ELF-1 (cell line): ENCODE results near the gene ANKRD39.
A peak's percentile ranks its signal among the peaks of the same experiment; 100 is the strongest.

ENCODE experiments used
- DNase-seq: peaks from one replicate; pipeline ENCODE4 v3.0.0-alpha.2; 2016; ENCODE audit warnings: low read depth, low spot score

The ANKRD39 gene

GRCh38 chr2:96831679-96832078 is 26.1 kb downstream of the ANKRD39 start:
- peak; percentile 61 for DNase-seq

DNA sequence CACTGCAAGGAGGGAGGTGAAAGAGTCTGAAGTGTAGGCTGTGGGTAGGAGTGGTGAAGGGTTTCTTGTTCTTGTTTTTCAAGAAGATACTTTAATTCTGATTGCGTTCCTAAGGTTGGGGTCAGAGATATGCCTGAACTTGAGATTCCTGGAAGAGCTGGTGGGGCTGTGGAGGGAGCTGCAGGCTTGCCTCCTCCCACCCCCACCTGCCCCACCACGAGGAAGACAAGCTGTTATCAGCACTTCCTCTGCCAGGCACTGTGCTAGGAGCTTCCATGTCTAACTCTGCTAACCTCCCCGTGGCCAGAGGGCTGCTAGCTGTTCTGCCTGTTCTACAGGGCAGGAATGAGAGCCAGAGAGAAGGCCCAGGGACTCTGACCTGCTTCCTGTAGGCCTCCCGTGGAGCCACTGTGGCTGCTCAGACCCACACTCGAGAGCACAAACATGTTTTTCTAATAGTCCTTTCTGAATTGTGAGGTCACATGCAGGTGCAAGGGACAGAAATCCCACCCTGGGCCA is 27.7 kb downstream of the ANKRD39 start:
- DNase-seq = no peak

DNA sequence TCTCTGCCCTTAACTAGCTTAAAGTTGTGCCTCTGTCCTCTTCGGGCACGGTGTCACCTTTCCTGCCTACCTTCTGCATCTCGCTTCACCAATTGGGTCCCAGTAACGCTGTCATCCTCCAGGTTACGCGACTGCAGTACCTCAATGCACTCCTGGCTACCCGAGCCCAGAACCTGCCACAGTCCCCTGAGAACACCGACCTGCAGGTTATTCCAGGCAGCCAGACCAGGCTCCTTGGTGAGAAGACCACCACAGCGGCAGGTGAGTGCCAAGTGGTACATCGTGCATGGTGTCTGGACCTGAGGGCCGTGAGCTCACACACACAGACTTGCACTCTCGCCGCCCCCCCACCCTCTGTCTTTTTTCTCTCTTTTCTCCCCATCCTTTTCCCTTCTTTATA is 28.9 kb downstream of the ANKRD39 start:
- DNase-seq = no peak

DNA sequence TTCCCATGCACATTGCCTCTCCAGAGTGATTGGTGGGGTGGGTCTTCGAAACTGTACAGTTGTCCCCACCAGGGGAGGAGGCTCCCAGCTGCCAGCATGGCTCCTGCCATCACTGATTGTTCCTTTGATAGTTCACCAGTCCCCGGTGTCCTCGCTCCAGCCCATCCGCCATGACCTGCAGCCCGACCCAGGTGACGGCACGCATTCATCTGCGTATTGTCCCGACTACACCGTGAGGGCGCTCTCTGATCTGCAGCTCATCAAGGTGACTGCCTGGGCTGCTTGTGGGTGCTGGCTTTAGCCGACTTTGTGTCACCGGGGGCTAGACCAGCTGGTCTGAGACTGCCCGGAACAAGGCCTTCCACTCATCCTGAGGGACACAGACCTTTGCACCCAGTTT is 29.4 kb downstream of the ANKRD39 start:
- DNase-seq = no peak

DNA sequence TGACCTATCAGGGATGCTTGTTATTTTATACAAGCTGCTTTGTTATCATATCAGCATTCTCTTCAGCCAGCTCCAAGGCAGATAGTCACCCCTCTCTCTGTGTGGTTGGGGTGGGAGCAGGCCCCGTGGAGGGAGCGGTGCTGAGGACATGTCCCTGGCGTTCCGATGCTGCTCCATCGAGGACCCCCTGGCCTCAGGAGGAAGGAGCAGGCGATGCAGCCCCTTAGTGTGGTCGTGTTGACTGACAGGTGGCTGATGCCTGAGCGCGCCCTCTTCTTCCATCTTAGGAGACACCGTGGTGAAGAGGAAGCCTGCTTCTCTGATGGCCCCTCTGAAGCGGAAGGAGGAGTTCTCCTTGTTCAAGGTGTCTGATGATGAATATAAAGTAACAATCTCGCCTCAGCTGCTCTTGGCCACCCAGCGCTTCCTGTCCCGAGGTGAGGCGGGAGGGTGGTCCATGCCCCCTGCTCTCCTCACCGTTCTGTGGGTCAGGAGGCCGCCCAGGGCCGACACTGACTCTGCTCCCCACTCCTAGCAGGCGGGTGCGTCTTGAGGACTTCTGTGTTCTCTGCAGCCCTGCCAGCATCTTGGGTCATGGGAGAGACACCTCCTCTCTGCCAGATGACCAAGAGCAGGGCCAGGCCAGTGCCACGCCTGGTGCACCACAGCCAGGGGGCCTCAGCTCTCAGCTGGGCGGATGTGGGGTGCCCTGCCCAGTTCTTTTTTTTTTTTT is 31.1 kb downstream of the ANKRD39 start:
- no peak for DNase-seq

- DNase-seq = no peak
Measured at GRCh38 chr2:96825057-96825456, 32.8 kb downstream of the ANKRD39 start.

DNA sequence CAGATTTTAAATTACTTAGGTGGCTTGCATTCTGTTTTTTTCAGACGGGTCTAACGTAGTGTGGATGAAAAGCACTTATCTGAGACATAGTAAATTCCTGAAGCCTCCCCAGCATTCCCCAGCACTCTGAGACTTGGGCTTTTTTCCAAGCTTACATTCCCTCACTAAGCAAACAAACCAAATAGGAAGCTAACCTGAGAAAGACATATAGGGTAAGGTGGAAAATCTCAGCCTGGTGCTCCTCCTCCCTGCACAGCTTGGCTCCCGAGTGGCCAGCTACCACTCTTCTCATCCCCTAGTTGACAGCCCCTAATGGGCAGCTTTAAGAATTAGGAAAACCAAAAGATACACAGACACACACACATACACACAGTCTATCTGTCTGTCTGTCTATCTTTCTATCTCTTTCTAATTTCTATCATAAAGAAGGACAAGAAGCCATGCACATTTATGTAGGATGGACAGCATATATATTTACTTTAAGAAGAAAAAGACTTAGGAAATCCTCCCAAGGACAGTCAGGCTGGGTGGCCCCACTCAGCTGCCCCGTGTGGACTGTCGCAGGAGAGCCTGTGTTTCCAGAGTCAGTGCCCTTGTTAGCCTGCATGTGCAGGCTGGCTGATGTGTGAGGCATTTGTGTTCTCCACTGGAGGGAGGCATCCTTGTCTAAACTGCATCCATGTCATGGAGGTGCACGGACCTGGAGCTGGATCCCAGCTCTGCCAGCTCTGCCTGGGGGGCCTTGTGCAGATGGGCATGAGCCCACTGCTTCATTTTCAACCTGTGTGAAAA is 33.5 kb downstream of the ANKRD39 start:
- no peak for DNase-seq

GRCh38 chr2:96823198-96823597 is 34.6 kb downstream of the ANKRD39 start:
- no peak for DNase-seq

DNA sequence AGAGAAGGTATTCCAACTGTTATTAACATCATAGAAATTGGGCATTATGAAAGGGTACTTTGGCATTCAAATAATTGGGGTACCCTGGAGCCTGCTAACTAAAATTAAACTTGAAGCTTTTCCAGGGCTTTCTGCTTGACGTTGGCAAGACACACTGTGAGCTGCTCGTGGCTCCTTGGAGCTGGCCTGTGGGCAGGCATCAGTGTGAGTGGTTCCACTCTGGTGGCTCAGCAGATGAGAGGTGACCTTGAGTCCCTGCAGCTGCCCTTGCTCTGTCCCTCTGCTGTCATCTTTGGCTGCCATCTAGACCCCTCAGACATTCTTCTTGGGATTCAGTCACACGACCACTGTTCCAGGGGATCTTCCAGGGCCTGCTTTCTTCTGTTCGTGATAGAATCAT is 35.0 kb downstream of the ANKRD39 start:
- DNase-seq = no peak

DNA sequence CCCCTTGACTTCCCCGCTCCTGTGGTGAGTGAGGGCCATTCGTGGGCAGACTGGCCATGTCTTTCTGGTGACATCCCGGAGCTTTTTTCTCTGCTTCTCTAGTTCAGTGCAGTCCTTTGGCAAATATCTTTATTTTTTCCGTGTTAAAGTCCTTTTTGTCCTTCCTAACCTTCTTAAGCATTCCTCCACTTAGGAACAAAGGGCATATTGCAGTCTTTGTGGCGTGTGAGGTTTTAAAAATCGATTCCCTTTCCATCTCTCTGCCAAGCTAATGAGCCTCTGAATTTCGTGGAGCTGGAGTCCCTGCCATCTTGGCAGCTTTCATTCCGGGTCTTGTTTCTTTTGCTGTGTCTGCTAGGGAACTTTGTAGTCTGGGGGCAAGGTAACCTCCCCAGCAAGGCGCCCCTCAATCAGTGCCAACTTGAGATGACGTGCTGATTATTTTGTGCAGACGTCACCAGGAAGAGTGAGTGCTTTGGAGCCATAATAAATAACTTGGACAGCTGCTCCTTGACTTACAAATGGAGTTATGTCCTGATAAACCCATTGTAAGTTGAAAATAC is 36.6 kb downstream of the ANKRD39 start:
- no peak for DNase-seq

- DNase-seq = no peak
Measured at GRCh38 chr2:96819876-96820511, 37.8 kb downstream of the ANKRD39 start.

GRCh38 chr2:96819128-96819875 is 38.5 kb downstream of the ANKRD39 start:
- DNase-seq = peak; percentile 90

- no peak for DNase-seq
Measured at GRCh38 chr2:96817882-96818281, 39.9 kb downstream of the ANKRD39 start.

GRCh38 chr2:96816836-96817702 is 40.7 kb downstream of the ANKRD39 start:
- no peak for DNase-seq

DNA sequence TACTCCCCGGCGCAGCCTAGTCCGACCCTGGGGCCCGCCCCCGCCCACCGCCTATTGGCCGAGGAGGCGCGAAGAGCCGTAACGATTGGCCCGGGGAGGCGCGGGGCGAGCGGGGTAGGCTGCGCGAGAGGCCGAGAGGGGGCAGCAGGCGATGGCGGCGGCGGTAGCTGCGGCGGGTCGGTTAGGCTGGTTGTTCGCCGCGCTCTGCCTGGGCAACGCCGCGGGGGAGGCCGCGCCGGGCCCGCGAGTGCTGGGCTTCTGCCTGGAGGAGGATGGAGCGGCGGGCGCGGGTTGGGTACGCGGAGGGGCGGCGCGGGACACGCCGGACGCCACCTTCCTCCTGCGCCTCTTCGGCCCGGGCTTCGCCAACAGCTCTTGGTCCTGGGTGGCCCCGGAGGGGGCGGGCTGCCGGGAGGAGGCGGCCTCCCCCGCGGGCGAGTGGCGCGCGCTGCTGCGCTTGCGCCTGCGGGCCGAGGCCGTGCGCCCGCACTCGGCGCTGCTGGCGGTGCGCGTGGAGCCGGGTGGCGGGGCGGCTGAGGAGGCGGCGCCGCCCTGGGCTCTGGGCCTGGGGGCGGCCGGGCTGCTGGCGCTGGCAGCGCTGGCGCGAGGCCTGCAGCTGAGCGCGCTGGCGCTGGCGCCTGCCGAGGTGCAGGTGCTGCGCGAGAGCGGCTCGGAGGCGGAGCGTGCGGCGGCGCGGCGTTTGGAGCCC is 41.5 kb downstream of the ANKRD39 start, which contains the start of gene CNNM3:
CNNM3 (plus strand) TSS at position 142 of the 709 bp plus-strand sequence; CDS start at position 152, 10 bp downstream.
- peak; percentile 94 for DNase-seq

DNA sequence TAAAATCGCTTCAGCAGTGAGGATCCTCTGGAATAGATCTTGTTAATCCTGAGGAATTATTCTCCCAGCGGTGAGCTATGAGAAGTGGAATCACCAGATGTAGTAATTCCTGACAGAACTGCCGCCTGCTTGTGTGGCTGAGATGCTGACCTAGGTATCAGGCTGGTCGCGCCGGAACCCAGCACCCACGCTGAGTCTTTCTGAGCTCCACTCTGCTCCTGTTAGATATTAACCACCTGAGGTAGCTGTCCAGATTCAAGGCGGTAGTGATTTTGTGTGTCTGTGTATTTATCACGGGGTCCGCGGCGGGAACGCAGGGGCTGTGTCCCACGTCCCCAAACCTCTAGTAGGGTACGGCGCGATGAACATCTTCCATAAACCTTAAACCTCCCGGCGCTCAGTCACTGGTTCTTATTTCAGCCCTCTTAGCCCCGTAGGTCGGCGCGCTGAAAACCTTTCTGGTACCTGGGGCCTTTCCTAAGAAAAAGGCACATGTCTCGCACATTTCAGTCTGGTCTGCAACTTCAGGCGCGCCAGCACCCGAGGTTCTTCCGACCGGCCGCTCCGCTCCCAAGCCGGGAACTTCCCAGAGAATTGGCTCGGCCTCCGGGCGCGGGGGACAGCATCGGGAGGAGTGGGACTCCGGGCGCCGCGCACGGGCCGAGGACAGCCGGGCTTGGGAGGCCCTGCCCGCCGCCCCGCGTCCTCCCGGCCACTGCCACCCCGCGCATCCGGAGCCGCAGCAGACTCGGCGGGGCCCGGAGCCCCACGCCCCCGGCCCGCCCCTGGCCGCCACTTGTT is 42.3 kb downstream of the ANKRD39 start:
- peak; percentile 71 for DNase-seq

- no peak for DNase-seq
Measured at GRCh38 chr2:96813656-96814055, 44.2 kb downstream of the ANKRD39 start.

DNA sequence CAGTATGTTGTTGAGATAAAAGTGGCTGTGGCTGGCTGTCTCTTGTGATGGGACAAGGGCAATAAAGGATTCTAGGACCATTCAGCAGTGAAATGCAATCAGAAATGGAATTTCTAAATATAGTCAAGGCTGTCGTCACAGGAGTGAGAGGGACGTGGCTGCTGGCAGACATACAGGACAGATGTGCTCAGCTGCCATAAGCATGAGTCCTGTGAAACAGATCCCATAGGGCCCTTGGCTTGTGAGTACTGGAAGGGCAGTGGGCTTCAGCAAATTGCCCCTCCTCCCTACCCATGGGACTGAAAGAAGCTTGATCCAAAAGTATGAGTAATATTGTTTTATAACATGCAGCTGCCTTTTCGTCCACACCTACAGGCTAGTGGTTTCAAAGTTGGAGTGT is 45.9 kb downstream of the ANKRD39 start:
- no peak for DNase-seq

GRCh38 chr2:96810783-96811192 is 47.0 kb downstream of the ANKRD39 start:
- no peak for DNase-seq
